SKM-1 treated with dmso at 0.1 percent for 144 hours (cell line): Measurements from ENCODE around the gene C6orf163.
"Not testable (repeated sequence)": the region's sequence is repeated elsewhere in the genome, so short reads cannot be mapped to it uniquely, and the experiment has no call there.

ENCODE experiments used
- DNase-seq: peaks from one replicate; lab custom pipeline; 2025; ENCODE audit not compliant: unreplicated experiment; lab: John Stamatoyannopoulos, UW

C6orf163 gene

DNA sequence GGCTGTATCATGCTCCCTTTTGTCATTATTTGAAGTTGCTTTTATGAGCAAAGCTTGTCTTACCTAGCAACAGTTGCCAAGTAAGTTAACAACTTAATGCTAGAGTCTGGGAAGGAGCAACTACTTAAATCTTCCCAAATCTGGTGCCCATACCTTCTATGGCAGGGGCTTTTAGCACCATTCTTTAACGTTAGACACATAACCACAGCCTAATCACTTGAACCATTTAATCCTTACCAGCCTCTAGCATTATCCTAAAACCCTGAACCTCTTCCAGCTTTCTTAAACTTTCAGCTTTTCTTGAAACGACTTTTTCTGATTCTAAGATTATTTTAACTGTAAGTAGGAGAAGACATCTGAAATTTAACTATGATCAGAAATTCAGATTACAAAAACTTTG lies at the start of gene C6orf163:
Gene C6orf163, plus strand, starts transcription at position 83 of the 400 bp plus-strand sequence. Its CDS starts 287 bp downstream, at position 370.
- no peak for DNase-seq

DNA sequence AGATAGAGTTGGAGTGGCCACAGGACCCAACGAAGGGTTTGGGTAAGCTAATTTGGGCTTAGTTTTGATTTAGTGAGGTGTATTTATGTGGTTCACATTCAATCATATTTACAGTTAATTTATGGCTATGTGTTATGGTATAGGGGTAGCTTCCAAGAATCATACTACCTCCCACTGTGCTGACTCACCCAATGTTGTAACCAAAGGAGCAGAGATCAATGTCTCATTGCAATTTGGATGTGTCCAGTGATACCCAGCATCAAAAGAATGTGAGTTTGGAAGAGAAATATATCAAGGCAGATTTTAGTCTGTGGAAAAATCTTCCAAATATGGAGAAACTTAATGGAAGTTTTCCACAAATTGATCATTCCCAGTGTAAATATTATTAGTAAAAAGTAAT lies 47.5 kb upstream of the C6orf163 start:
- DNase-seq, result no peak

DNA sequence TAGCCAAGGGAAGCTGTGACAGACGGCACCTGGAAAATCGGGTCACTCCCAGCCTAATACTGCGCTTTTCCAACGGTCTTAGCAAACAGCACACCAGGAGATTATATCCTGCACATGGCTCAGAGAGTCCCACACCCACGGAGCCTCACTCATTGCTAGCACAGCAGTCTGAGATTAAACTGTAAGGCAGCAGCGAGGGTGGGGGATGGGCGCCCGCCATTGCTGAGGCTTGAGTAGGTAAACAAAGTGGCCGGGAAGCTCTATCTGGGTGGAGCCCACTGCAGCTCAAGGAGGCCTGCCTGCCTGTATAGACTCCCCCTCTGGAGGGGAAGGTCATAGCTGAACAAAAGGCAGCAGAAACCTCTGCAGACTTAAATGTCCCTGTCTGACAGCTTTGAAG lies 43.3 kb upstream of the C6orf163 start:
- not testable (repeated sequence) for DNase-seq

DNA sequence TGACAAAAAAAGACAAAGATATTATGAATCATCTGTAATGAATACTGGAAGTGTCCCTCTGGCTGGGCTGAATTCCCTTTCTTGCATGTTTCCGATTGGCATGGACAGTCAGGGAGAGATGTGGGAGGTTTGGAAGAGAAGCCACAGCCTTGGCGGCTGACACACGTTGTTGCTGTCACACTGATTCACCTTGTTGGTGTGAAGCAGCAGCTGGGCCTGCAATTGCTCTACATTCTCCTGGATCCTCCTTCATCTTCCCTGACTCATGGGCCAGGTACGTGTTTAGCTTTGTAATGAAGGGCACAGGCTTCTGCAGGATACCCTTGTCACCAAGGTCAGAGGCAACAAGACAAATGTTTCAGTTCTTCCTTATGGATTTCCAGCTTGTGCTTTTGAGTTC lies 35.6 kb upstream of the C6orf163 start:
- no peak for DNase-seq

DNA sequence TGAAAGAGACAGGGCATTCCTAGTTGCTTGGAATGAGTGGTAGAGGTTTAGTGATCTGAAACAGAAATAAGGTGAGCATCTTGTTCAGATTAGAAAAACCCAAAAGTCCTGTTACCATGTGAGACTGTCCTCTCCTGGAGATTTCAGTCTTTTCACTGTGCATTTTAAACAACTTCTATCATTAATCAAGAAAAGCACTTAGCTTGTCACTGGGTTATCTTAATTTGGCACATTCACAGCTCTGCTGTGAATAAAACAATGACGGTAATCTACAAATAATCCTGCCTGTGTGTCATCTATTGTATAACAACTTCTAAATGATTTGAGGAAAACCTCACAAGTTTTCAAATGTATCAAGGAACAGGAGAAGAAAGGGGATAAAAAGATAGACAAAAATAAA lies 31.8 kb upstream of the C6orf163 start:
- DNase-seq, result no peak

DNA sequence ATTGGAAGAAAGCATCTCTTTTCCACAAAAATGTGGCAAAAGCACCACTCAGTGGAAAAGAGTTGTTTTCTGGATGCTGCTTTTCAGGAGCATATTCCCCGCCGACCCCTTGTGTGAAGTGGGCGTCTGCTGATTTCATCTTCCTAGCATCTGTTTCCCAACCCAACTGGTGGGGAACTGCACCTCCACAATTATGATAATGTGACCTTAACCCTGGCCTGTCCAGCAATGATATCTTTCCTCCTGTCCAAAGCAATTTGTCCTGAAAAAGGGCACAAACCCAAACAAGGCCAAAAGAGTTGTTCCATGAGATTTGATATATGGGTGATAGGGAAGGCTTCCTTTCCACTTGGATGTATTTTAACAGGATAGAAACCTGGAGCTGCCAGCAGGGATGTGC lies 29.5 kb upstream of the C6orf163 start:
- DNase-seq, result no peak

DNA sequence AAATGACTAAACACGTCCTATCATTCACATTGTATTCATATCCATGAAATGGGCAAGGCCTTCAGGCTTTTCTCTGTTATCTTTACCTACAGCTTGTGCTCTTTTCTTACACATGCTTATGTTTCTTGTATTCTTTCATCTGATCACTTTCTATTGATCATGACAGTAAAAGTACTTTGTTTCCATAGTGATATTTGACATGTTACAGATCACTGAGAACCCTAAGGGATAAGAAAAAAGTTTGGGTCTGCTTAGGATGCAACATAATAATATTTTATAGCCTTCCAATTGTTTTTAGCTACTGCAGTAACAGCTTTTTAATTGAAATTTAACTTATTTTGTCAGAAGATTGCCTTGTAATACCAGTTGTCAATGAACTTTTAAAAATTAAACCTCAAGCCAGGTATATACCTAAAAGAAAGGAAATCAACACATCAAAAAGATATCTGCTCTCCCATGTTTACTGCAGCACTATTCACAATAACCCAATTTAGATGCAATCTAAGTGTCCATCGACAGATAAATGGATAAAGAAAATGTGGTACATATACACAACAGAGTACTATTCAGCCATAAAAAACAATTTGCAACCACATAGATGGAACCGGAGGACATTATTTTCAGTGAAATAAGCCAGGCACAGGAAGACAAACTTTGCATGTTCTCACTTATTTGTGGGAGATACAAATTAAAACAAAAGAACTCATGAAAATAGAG lies 25.2 kb upstream of the C6orf163 start:
- DNase-seq, result no peak

DNA sequence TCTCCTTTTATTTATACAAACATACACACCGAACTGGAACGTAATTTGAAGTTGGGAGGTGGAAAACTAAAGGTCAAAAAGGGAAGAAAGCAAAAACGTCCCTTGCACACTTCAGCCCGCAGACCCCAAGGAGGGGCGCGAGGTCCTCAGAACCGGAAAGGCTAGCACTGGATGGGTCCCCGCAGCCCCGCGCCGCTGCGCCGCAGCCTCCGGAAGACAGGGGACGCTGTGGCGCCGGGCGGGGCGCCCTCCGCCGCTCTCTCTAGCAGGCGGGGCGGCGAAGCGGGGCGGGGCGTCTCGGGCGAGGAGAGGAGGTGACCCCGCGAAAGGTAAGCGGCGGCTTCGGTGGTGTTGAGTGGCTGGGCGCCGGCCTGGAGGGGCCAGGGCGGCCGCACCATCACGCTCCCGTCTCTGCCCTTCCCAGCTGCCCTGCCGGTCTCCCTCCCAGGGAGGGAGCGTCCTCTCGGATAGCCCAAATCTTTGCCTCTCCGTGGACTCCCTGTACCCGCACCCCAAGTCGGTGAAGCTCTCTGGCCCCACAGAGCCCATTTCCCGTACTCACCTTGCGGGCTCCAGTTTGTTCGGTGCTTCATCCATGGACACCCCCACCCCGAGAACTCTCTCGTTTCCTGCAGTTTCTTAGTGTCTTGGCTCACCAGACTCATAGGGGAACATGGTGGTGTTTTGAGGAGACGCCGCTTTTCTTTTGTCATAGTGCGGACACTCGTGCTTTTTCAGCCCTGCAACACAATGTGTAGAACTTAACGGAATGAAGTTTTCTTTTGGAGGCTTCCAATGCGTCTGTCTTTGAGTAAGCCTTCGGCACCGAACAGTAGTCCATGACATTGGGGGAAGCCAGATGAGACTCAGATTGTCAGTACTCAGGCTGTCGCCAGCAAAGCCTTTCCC lies 22.1 kb upstream of the C6orf163 start, which contains the start of gene SMIM8:
Gene SMIM8, plus strand, starts transcription at position 285 of the 909 bp plus-strand sequence. CDS start 14,444 bp downstream, outside the sequence.
- DNase-seq, result peak; percentile 29

DNA sequence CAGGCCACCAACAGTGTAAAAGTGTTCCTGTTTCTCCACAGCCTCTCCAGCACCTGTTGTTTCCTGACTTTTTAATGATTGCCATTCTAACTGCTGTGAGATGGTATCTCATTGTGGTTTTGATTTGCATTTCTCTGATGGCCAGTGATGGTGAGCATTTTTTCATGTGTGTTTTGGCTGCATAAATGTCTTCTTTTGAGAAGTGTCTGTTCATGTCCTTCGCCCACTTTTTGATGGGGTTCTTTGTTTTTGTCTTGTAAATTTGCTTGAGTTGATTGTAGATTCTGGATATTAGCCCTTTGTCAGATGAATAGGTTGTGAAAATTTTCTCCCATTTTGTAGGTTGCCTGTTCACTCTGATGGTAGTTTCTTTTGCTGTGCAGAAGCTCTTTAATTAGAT lies 20.7 kb upstream of the C6orf163 start:
- DNase-seq, result not testable (repeated sequence)

DNA sequence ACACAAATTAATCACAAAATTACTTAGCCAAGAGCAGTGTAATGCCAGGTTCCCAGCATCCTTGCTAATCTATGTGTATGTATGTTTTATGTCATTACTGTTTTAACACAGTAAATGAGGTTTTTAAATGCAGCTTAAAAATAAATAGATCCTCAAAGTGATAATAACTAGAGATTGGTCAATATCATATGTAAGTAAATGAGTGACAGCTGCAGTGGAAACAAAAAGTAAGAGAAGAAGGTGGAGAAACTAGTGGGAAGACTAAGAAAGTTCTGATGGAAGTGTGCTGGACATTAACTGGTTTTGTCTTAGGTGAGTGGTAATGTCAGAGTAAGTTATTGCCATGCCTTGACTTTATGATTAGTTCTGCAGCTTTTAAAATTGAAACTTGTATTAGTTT lies 13.7 kb upstream of the C6orf163 start:
- no peak for DNase-seq

DNA sequence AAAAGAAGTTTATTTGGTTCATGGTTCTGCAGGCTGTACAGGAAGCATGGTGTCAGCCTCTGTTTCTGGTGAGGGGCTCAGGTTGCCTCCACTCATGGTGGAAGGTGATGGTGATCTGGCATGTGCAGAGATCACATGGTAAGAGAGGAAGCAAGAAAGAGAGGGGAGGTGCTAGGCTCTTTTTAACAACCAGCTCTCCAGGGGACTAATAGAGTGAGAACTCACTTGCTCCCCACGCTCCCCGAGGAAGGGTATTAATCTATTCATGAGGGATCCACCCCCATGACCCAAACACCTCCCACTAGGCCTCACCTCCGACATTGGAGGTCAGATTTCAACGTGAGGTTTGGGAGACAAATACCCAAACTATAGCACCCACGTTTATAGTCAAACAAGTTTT lies 11.6 kb upstream of the C6orf163 start:
- no peak for DNase-seq

DNA sequence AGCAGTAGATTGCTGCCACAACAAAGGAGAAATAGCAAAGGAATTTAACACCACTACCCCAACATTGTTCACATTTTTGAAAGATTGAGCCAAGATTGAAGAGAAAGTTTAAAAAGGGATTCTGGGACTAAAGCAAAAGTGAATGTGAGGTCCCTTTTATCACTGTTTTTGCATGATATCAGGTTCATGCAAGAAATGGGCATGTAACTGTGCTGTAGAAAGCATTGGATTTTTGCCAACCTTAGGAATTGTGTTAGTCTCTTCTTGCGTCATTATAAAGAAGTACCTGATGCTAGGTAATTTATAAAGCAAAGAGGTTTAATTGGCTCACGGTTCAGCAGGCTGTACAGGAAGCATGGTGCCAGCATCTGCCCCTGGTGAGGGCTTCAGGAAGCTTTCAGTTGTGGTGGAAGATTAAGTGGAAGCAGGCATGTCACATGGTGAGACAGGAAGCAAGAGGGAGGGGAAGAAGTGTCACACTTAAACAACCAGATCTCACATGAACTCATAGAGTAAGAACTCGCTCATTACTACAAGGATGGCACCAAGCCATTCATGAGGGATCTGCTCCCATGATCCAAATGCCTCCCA lies 10.9 kb upstream of the C6orf163 start:
- DNase-seq, result no peak

DNA sequence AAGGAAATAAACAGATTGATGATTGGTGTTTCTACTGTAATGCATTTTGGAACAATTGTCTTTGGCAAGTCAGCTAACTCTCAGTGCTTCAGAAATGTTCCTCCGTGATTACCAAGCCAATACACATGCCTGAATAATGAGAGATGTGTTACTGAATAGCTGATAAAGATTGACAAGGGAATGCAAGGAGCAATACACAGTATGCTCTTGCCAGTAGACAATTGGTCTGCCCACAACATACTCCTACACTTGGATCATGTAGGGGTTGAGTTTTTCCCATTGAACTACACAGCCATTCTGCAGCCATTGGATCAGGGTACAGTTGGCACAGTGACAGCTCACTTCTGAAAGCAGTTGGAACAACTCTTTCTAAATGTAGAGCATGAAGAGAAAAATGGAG lies 9.9 kb upstream of the C6orf163 start:
- no peak for DNase-seq

DNA sequence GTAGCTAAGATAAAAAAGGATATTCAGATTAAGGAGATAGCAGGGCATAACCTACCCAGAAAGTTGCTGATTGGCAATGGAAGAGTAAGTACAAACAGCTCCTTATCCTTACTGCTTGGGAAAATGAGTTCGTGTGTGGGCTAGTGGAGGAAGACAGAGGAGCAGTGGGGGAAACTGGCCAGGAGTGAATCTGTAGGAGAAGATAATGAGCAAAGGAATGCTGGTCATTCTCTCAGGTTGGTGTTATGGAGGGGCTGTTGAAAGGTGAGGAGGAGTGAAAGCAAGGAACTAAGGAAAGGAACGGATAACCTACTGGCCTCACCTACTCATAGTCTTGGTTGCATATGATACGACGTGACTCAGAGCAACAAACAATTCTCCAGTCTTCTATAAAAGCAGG lies 8.2 kb upstream of the C6orf163 start:
- no peak for DNase-seq

DNA sequence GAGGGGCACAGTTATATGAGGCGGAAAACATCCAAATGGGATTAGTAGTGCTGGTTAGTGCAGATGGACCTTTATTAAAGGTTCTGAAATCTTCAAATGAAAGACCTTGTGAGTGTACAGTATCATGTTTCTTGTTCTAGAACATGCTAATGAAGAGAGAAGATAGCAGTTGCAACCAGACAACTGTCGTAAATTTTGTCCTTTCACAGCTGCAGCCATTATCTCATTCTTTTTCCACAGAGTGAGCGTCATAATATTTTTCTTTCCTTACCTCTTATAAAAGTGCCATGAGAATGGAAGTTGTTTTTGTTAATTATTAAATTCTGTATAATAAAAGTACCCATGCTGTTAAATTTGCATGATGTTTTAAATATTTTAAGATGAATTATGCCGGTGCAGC lies 4.4 kb upstream of the C6orf163 start:
- DNase-seq, result no peak

DNA sequence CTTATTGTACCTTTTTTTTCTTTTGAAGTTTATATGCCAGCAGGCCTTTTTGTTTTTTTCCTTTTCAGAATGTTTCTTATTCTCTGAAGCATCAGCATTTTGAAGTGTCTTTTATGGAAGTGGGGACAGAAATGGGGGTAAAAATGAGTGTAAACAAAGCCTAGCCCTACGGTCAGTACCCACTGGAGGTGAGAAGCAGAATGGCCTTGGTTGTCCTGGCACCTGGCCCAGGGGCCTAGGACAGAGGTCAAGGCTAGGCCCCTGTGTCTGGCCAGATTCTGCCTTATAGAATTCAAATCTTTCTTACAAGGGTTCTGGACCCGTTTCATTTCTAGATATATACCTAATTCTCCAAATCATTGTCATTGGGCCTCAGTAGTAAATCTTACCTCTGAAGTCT lies 3.5 kb upstream of the C6orf163 start:
- DNase-seq, result no peak

DNA sequence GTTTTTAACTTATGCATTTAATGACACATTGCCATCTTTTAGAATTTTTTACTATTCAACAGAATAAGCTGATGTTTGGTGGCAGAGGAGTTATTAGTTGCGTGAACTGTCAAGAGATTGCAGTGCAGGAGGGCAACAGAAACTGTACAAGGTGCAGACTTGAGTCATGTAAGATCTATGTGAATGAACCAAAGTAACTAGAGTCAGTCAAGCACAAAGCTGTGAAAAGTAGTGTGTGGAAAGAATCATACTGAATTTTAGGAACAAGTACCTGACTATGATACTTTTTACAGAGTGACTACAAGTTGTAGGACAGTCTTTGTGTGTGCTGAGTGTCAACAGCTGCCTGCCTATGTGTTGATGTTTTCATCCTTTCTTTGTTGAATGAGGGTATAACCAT lies 2.7 kb upstream of the C6orf163 start:
- DNase-seq, result no peak

DNA sequence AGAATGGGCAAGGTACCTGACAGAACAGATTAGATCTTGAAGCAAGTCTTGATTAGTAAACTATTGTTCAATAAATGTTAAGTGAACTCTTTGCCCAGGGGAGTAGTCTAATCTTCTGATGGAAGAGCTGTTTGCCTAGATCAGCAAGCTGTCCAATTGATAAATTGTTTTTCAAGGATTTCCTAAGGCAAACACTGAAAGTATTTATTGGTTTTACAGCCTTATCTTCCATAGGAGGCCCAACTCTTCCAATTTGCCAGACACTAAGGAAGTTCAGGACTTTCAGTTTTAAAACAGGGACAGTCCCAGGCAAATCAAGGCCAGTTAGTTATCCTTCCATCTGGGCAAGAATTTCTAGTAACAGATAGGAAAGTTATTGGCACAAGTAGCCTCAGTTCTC lies 1.8 kb upstream of the C6orf163 start:
- DNase-seq, result no peak

DNA sequence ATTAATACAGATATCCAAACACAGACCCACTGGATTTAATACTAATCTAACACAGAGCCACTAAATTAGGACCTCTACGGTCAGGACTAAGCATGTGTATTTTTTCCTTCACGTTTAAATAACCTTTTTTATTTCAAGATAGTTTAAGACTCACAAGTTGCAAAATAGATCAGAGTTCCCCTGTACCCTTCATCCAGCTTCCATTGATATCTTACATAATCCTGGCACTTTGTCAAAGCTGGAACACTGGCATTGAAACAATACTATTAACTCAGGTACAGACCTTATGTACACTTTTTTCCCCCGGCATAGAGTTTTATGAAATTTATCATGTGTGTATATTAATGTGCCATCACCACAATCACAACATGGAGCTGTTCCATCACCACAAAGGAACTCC lies 2.1 kb downstream of the C6orf163 start:
- no peak for DNase-seq

DNA sequence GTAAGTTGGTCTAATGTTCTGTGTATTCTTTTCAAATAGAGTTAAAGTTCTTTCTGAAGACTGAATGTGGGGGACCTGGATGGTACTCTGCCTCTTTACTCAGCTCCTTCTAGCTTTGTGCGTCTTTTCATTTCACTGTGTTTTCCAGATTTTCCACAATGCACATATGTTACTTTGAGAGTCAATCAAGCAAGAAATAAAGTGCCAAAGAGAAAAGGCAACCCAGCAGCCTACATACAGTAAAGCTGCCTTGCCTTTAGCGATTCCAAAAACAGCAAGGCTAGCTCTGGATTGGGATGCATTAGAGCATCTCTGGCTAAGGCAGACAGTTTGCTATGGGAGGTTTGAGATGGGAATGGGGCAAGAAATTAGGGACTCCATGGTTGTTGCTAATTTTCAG lies 5.3 kb downstream of the C6orf163 start:
- DNase-seq, result no peak

DNA sequence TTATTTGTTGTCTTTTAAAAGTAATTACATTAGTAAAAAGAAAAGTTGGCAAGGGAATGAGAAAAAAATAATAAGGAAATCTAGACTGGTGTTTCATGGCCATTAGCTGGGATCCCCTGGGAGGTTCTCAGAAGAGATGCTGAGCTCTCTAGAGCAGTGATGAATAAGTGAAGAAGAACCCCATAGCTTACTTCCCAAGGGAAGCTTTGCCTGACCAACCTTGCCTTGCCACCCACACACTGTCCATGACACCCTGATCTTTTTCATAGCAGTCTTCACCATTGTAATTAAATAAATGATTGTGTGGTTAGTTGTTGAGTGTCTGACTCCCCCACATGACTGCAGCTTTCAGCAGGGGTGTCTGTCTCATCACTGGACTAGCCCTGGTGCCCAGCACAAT lies 5.9 kb downstream of the C6orf163 start:
- no peak for DNase-seq

DNA sequence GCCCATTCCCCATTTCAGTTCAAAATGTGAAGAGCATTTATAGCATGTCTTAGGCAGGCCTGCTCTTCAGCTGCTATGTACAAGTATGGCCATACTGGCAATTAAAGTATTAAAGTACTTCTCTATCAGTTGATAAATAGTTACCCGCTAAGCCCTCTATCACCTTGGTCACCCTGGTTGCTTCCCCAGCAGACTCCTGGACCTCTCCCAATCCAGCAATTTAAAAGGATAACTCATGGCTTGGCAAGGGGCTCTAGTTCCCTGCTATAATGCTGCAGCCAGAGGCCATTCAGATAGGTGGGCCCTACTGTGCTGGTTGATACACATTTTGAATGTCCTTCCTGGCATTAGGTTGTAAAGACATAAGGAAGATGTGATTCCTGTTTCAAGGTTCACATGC lies 7.0 kb downstream of the C6orf163 start:
- DNase-seq, result no peak
